Mesendoderm (in vitro differentiated cells): Measurements from ENCODE around the gene CRYBG1.
A peak's percentile ranks its signal among the peaks of the same experiment; 100 is the strongest.

Source experiments
- DNase-seq: peaks from one replicate; pipeline ENCODE4 v3.0.0; 2013
- H2AK5ac ChIP-seq: 2 replicates; pipeline ENCODE4 v1.6.1; 2013; ENCODE audit warnings: low read length, inconsistent platforms
- H2BK120ac ChIP-seq: 2 replicates; pipeline ENCODE4 v1.6.1; 2013; ENCODE audit warnings: low read depth, mild to moderate bottlenecking, low read length, moderate library complexity, mixed read lengths
- H2BK15ac ChIP-seq: replicated peaks from 2 replicates; pipeline ENCODE4 v1.6.1; 2013; ENCODE audit warnings: low read depth, mild to moderate bottlenecking, moderate library complexity
- H2BK5ac ChIP-seq: 2 replicates; pipeline ENCODE4 v1.6.1; 2013; ENCODE audit warnings: low read length, inconsistent platforms
- H3K18ac ChIP-seq: 2 replicates; pipeline ENCODE4 v1.6.1; 2013; ENCODE audit warnings: mild to moderate bottlenecking, low read length, mixed read lengths
- H3K23ac ChIP-seq: one replicate; pipeline ENCODE4 v1.6.1; 2013; ENCODE audit warnings: low read length
- H3K27ac ChIP-seq: 2 replicates; pipeline ENCODE4 v1.5.1; 2013; ENCODE audit warnings: low read depth, mild to moderate bottlenecking, inconsistent platforms, low read length, moderate library complexity
- H3K27me3 ChIP-seq: 2 replicates; pipeline ENCODE4 v1.6.1; 2013; ENCODE audit warnings: low read length, control low read depth, mild to moderate bottlenecking, inconsistent platforms; ENCODE audit not compliant: insufficient read depth, poor library complexity
- H3K36me3 ChIP-seq: 2 replicates; pipeline ENCODE4 v1.6.1; 2013; ENCODE audit warnings: low read length, inconsistent platforms; ENCODE audit not compliant: control insufficient read depth, insufficient read depth
- H3K4ac ChIP-seq: one replicate; pipeline ENCODE4 v1.6.1; 2013; ENCODE audit warnings: low read depth, mild to moderate bottlenecking, low read length, moderate library complexity
- H3K4me1 ChIP-seq: 2 replicates; pipeline ENCODE4 v1.6.1; 2013; ENCODE audit warnings: low read depth, low read length, inconsistent platforms; ENCODE audit not compliant: control insufficient read depth
- H3K4me2 ChIP-seq: 2 replicates; pipeline ENCODE4 v1.6.1; 2013; ENCODE audit warnings: low read length
- H3K4me3 ChIP-seq: 2 replicates; pipeline ENCODE4 v1.5.1; 2013; ENCODE audit warnings: mild to moderate bottlenecking, low read length
- H3K56ac ChIP-seq: one replicate; pipeline ENCODE4 v1.6.1; 2013; ENCODE audit warnings: low read length
- H3K79me1 ChIP-seq: 2 replicates; pipeline ENCODE4 v1.6.1; 2013; ENCODE audit warnings: low read length, inconsistent platforms
- H3K79me2 ChIP-seq: 2 replicates; pipeline ENCODE4 v1.6.1; 2013; ENCODE audit warnings: mild to moderate bottlenecking, low read length; ENCODE audit not compliant: control insufficient read depth, insufficient read depth
- H3K9ac ChIP-seq: 2 replicates; pipeline ENCODE4 v1.6.1; 2013; ENCODE audit warnings: low read length, inconsistent platforms
- H4K5ac ChIP-seq: one replicate; pipeline ENCODE4 v1.6.1; 2013; ENCODE audit warnings: low read length
- H4K8ac ChIP-seq: one replicate; pipeline ENCODE4 v1.6.1; 2013; ENCODE audit warnings: low read depth, mild to moderate bottlenecking, control low read depth, low read length, moderate library complexity
- WGBS: extraction: QIAGEN DNeasy Blood & Tissue Kit; methylation state at CpG from one replicate; pipeline ENCODE4 v1.1.7; 2013; ENCODE audit warnings: low lambda C conversion rate, missing lambda C conversion rate; ENCODE audit not compliant: insufficient coverage; ENCODE audit errors: extremely low coverage; 5-methylcytosine and 5-hydroxymethylcytosine counted together

Gene CRYBG1

GRCh38 chr6:106533054-106533453, 172.5 kb downstream of the CRYBG1 start:
- no CpG with 5 or more reads among the region's 5 CpGs for WGBS
- H2BK120ac ChIP-seq: no peak overlapping the region
- no peak overlapping the region for H3K4me3 ChIP-seq
- no peak overlapping the region for H3K23ac ChIP-seq
- no peak overlapping the region for H3K56ac ChIP-seq
- peak; percentile 49 for DNase-seq
- H3K9ac ChIP-seq: no peak overlapping the region
- no peak overlapping the region for H4K8ac ChIP-seq
- H3K36me3 ChIP-seq: no peaks in the 10 kb centered on the region
- no peak overlapping the region for H3K27ac ChIP-seq
- no peak overlapping the region for H3K4me2 ChIP-seq
- H2BK15ac ChIP-seq: no peak overlapping the region
- no peaks in the 10 kb centered on the region for H3K4me1 ChIP-seq
- no peaks in the 10 kb centered on the region for H3K79me2 ChIP-seq
- no peak overlapping the region for H3K18ac ChIP-seq
- no peak overlapping the region for H2BK5ac ChIP-seq
- H3K79me1 ChIP-seq: no peaks in the 10 kb centered on the region
- H4K5ac ChIP-seq: no peak overlapping the region
- H2AK5ac ChIP-seq: no peak overlapping the region
- no peaks in the 10 kb centered on the region for H3K27me3 ChIP-seq
- no peak overlapping the region for H3K4ac ChIP-seq

- Histone ChIP-seq H2BK15ac (no peak overlapping the region), H3K36me3 (no peaks in the 10 kb centered on the region), H3K9ac (no peak overlapping the region), H3K4me1 (no peaks in the 10 kb centered on the region), H3K27me3 (no peaks in the 10 kb centered on the region), H2BK5ac (no peak overlapping the region), H3K4me3 (no peak overlapping the region), H3K79me1 (no peaks in the 10 kb centered on the region), H3K23ac (no peak overlapping the region), H4K5ac (no peak overlapping the region), H4K8ac (no peak overlapping the region), H3K27ac (no peak overlapping the region), H2AK5ac (no peak overlapping the region), H3K4ac (no peak overlapping the region), H3K4me2 (no peak overlapping the region), H3K18ac (no peak overlapping the region), H3K79me2 (no peaks in the 10 kb centered on the region), H3K56ac (no peak overlapping the region), H2BK120ac (no peak overlapping the region)
- WGBS: no CpG with 5 or more reads among the region's 1 CpG
- DNase-seq: no peak
These were observed 173.5 kb downstream of the CRYBG1 start for GRCh38 chr6:106534004-106534403.

GRCh38 chr6:106534564-106534982, 174.1 kb downstream of the CRYBG1 start:
- H3K9ac ChIP-seq: no peak overlapping the region
- no peaks in the 10 kb centered on the region for H3K4me1 ChIP-seq
- WGBS: no CpG with 5 or more reads among the region's 2 CpGs
- H3K79me1 ChIP-seq: no peaks in the 10 kb centered on the region
- no peak overlapping the region for H4K5ac ChIP-seq
- no peaks in the 10 kb centered on the region for H3K36me3 ChIP-seq
- no peak overlapping the region for H3K27ac ChIP-seq
- no peak for DNase-seq
- H2BK15ac ChIP-seq: no peak overlapping the region
- H3K23ac ChIP-seq: no peak overlapping the region
- no peak overlapping the region for H2AK5ac ChIP-seq
- no peak overlapping the region for H4K8ac ChIP-seq
- H3K18ac ChIP-seq: no peak overlapping the region
- no peaks in the 10 kb centered on the region for H3K79me2 ChIP-seq
- no peak overlapping the region for H2BK5ac ChIP-seq
- H3K4ac ChIP-seq: no peak overlapping the region
- H3K4me2 ChIP-seq: no peak overlapping the region
- H3K27me3 ChIP-seq: no peaks in the 10 kb centered on the region
- no peak overlapping the region for H3K4me3 ChIP-seq
- no peak overlapping the region for H2BK120ac ChIP-seq
- H3K56ac ChIP-seq: no peak overlapping the region

- H2BK5ac ChIP-seq: no peak overlapping the region
- no peaks in the 10 kb centered on the region for H3K36me3 ChIP-seq
- no peaks in the 10 kb centered on the region for H3K79me2 ChIP-seq
- no peaks in the 10 kb centered on the region for H3K27me3 ChIP-seq
- H3K4me1 ChIP-seq: no peaks in the 10 kb centered on the region
- no peak for DNase-seq
- no peak overlapping the region for H2BK15ac ChIP-seq
- no peak overlapping the region for H3K56ac ChIP-seq
- H3K4ac ChIP-seq: no peak overlapping the region
- no peak overlapping the region for H2AK5ac ChIP-seq
- no peak overlapping the region for H3K4me2 ChIP-seq
- no peaks in the 10 kb centered on the region for H3K79me1 ChIP-seq
- H3K27ac ChIP-seq: no peak overlapping the region
- no peak overlapping the region for H4K5ac ChIP-seq
- H3K4me3 ChIP-seq: no peak overlapping the region
- no CpG with 5 or more reads among the region's 2 CpGs for WGBS
- H3K9ac ChIP-seq: no peak overlapping the region
- no peak overlapping the region for H4K8ac ChIP-seq
- H3K18ac ChIP-seq: no peak overlapping the region
- no peak overlapping the region for H3K23ac ChIP-seq
- H2BK120ac ChIP-seq: no peak overlapping the region
These were observed 174.5 kb downstream of the CRYBG1 start for GRCh38 chr6:106535012-106535411.

GRCh38 chr6:106536357-106536756, 175.8 kb downstream of the CRYBG1 start:
- H3K4me2 ChIP-seq: no peak overlapping the region
- no peak overlapping the region for H2BK15ac ChIP-seq
- H3K27me3 ChIP-seq: no peaks in the 10 kb centered on the region
- no peak overlapping the region for H3K9ac ChIP-seq
- H3K27ac ChIP-seq: no peak overlapping the region
- H3K18ac ChIP-seq: no peak overlapping the region
- H4K8ac ChIP-seq: no peak overlapping the region
- DNase-seq: no peak
- no peaks in the 10 kb centered on the region for H3K4me1 ChIP-seq
- no peak overlapping the region for H2AK5ac ChIP-seq
- H2BK120ac ChIP-seq: no peak overlapping the region
- no peaks in the 10 kb centered on the region for H3K79me2 ChIP-seq
- H3K56ac ChIP-seq: no peak overlapping the region
- no peaks in the 10 kb centered on the region for H3K36me3 ChIP-seq
- no peak overlapping the region for H3K4me3 ChIP-seq
- no peak overlapping the region for H3K23ac ChIP-seq
- WGBS: no CpG with 5 or more reads among the region's 1 CpG
- H2BK5ac ChIP-seq: no peak overlapping the region
- no peak overlapping the region for H4K5ac ChIP-seq
- H3K4ac ChIP-seq: no peak overlapping the region
- H3K79me1 ChIP-seq: no peaks in the 10 kb centered on the region

- Histone ChIP-seq H4K5ac (no peak overlapping the region), H4K8ac (no peak overlapping the region), H2BK5ac (no peak overlapping the region), H3K18ac (no peak overlapping the region), H3K4ac (no peak overlapping the region), H3K79me1 (no peaks in the 10 kb centered on the region), H3K23ac (no peak overlapping the region), H2AK5ac (no peak overlapping the region), H2BK15ac (no peak overlapping the region), H3K36me3 (no peaks in the 10 kb centered on the region), H3K9ac (no peak overlapping the region), H3K27ac (no peak overlapping the region), H2BK120ac (no peak overlapping the region), H3K56ac (no peak overlapping the region), H3K79me2 (no peaks in the 10 kb centered on the region), H3K4me3 (no peak overlapping the region), H3K27me3 (no peaks in the 10 kb centered on the region), H3K4me2 (no peak overlapping the region), H3K4me1 (no peaks in the 10 kb centered on the region)
- WGBS: no CpG with 5 or more reads among the region's 2 CpGs
- DNase-seq: no peak
These were observed 176.3 kb downstream of the CRYBG1 start for GRCh38 chr6:106536851-106537250.
